Peyer's patch (tissue), 4 donors: ENCODE data around the gene TIMM22.

Source experiments
- POLR2A ChIP-seq, 2 donors: fragments of 450-650 bp; IDR thresholded peaks; one replicate each; pipeline ENCODE4 v1.5.1; 2017; ENCODE audit warnings: antibody characterized with exemption in 2 of 2, mild to moderate bottlenecking in 2 of 2, moderate library complexity in 2 of 2
- TF ChIP-seq, protein P1 (sequence below), 6 experiments: fragments of 450-650 bp in 4 of 6; fragments of 200-600 bp in 2 of 6; sonication (generic) in 1 of 6; IDR thresholded peaks; one replicate each; pipeline ENCODE4 v1.5.1; 2017 to 2019; ENCODE audit warnings: antibody characterized with exemption in 6 of 6, mild to moderate bottlenecking in 3 of 6, moderate library complexity in 1 of 6

DNA sequence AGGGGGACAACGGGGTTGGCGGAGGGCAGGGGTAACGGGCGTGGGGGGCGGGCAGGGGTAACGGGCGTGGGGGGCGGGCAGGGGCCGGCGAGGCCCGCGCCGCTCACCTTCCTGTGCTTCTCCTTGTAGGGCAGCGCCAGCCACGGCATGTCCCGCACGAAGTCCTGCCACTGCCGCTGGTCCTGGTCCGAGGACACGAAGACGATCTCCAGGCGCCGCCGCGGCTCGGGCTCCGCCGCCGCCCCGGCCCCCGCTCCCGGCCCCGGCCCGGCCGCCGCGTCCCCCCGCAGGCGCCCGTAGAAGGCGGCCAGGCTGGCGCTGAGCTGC, 17.8 kb upstream of the TIMM22 start:
- TF ChIP-seq POLR2A (IDR thresholded peaks at IDR 0.05) = no peak
- TF ChIP-seq, protein P1, sequence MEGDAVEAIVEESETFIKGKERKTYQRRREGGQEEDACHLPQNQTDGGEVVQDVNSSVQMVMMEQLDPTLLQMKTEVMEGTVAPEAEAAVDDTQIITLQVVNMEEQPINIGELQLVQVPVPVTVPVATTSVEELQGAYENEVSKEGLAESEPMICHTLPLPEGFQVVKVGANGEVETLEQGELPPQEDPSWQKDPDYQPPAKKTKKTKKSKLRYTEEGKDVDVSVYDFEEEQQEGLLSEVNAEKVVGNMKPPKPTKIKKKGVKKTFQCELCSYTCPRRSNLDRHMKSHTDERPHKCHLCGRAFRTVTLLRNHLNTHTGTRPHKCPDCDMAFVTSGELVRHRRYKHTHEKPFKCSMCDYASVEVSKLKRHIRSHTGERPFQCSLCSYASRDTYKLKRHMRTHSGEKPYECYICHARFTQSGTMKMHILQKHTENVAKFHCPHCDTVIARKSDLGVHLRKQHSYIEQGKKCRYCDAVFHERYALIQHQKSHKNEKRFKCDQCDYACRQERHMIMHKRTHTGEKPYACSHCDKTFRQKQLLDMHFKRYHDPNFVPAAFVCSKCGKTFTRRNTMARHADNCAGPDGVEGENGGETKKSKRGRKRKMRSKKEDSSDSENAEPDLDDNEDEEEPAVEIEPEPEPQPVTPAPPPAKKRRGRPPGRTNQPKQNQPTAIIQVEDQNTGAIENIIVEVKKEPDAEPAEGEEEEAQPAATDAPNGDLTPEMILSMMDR (IDR thresholded peaks at IDR 0.05) = no peak
